Kidney (tissue), 14 donors: ENCODE measurements around the gene HSPA6. TPM values are rescaled to one million over a fixed set of nuclear protein-coding genes. Genes with fewer than 3 reads are reported as not detected.

Experiments used
- DNase-seq, 5 donors: peaks; one replicate each; pipeline ENCODE4 v3.0.0-alpha.2; 2013 to 2020
- FAIRE-seq: peaks from 2 replicates; lab custom pipeline; 2012; peaks lifted over from hg19 to GRCh38; lab: Jason Lieb, UNC
- H3K27ac ChIP-seq, 2 donors: one replicate each; pipeline ENCODE4 v1.7.0; 2013; ENCODE audit warnings: low read depth in 2 of 2, low read length in 2 of 2, inconsistent platforms in 1 of 2
- H3K27me3 ChIP-seq: one replicate; pipeline ENCODE4 v1.7.1; 2013; ENCODE audit warnings: low read length, inconsistent platforms; ENCODE audit not compliant: control insufficient read depth, insufficient read depth
- H3K36me3 ChIP-seq, 3 donors: one replicate each; pipeline versions ENCODE4 v1.7.0 to v1.7.1; 2013; ENCODE audit warnings: low read length in 3 of 3, control low read depth in 1 of 3, inconsistent platforms in 1 of 3; ENCODE audit not compliant: insufficient read depth in 3 of 3, control insufficient read depth in 2 of 3
- H3K4me1 ChIP-seq, 3 donors: one replicate each; pipeline versions ENCODE4 v1.7.0 to v1.7.1; 2013; ENCODE audit warnings: low read length in 3 of 3, inconsistent platforms in 1 of 3, low read depth in 1 of 3; ENCODE audit not compliant: control insufficient read depth in 2 of 3, insufficient read depth in 2 of 3
- H3K4me3 ChIP-seq, 3 donors: one replicate each; pipeline versions ENCODE4 v1.7.0 to v1.8.1; 2013; ENCODE audit warnings: low read length in 3 of 3, control low read depth in 1 of 3, inconsistent platforms in 1 of 3
- H3K9ac ChIP-seq, 3 donors: one replicate each; pipeline versions ENCODE4 v1.7.0 to v1.7.1; 2013; ENCODE audit warnings: low read length in 3 of 3, control low read depth in 1 of 3, inconsistent platforms in 1 of 3
- H3K9me3 ChIP-seq, 3 donors: one replicate each; pipeline versions ENCODE4 v1.7.0 to v1.7.1; 2013; ENCODE audit warnings: low read length in 3 of 3, control low read depth in 1 of 3, inconsistent platforms in 1 of 3; ENCODE audit not compliant: control insufficient read depth in 2 of 3, insufficient read depth in 1 of 3
- CTCF ChIP-seq: IDR thresholded peaks from 3 replicates; pipeline ENCODE4 v1.5.1; 2012; ENCODE audit warnings: mild to moderate bottlenecking, moderate library complexity, borderline replicate concordance; ENCODE audit not compliant: insufficient read depth; ENCODE audit errors: extremely low read depth
- intact Hi-C: fragments of 100-400 bp; cut with DNase I; formaldehyde crosslinking; loops from one replicate; pipeline ENCODE4 v1.11.1; 2022
- polyA plus RNA-seq: library from polyadenylated mRNA; stranded (reverse); fragments of 350-450 nt; fragmentation: Illumina TruSeq; extraction: RNeasy Lipid Tissue Mini Kit (QIAGEN cat#74804); gene quantifications from one replicate; pipeline ENCODE4 v1.2.3, GENCODE V29; 2014; ENCODE audit warnings: low read depth, low replicate concordance; ENCODE audit not compliant: insufficient read depth
- total RNA-seq: library from RNA; stranded (reverse); fragmentation: NEBNext Ultra II Directional; extraction: Animal tissue kit (Norgen Biotek cat#: 25700); gene quantifications from one replicate; pipeline ENCODE4 v1.2.1, GENCODE V29; 2021
- donor health status: control.
- donor health status: control.
- donor health status: control.
- donor health status: control.
- donor health status: control.
- donor health status: DM: yes; HTN: yes; CAD: no.
- donor health status: Normal renal cell carcinoma (clear cell type).

Gene HSPA6
- total and polyA plus RNA-seq, 2 donors from 2014 or later = 2.6 to 5.5 TPM

GRCh38 chr1:161481624-161482392 lies 42.5 kb upstream of the HSPA6 start:
- FAIRE-seq = no peak
- no peak for TF ChIP-seq CTCF
- intact Hi-C loops = no loop called here
- H3K9me3 ChIP-seq = no peaks in the 10 kb centered on the region
- H3K27me3 ChIP-seq = no peaks in the 10 kb centered on the region
- H3K27ac ChIP-seq = no peak overlapping the region
- no peak overlapping the region for H3K4me3 ChIP-seq
- no peaks in the 10 kb centered on the region for H3K4me1 ChIP-seq
- H3K9ac ChIP-seq = no peak overlapping the region
- DNase-seq = no peak
- no peaks in the 10 kb centered on the region for H3K36me3 ChIP-seq

DNA sequence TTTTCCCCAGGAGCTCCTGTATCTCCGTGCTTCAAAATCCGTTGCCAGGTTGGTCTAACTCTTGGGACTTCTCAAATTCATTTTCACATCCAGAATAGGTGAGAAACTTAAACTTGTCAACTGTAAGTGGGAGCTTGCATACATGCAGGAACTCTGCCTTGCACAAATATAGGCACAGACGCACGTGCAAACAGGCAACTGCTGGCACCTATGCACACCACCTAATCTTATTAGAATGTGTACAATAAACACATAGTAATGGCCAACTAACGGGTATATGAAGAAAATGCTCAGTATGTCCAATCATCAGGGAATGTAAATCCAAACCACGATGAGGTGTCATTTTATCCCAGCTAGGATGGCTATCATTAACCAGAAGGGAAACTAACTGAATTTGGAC lies 41.7 kb upstream of the HSPA6 start:
- no peak for FAIRE-seq
- TF ChIP-seq CTCF = no peak
- no peak for DNase-seq
- no peaks in the 10 kb centered on the region for H3K9me3 ChIP-seq
- no peak overlapping the region for H3K9ac ChIP-seq
- intact Hi-C loops = no loop called here
- no peaks in the 10 kb centered on the region for H3K27me3 ChIP-seq
- H3K4me3 ChIP-seq = no peak overlapping the region
- H3K4me1 ChIP-seq = no peaks in the 10 kb centered on the region
- no peak overlapping the region for H3K27ac ChIP-seq
- no peaks in the 10 kb centered on the region for H3K36me3 ChIP-seq

GRCh38 chr1:161483361-161483760 lies 41.0 kb upstream of the HSPA6 start:
- Histone ChIP-seq H3K4me3 (no peak overlapping the region), H3K27ac (no peak overlapping the region), H3K9me3 (no peaks in the 10 kb centered on the region), H3K27me3 (no peaks in the 10 kb centered on the region), H3K36me3 (no peaks in the 10 kb centered on the region), H3K4me1 (no peaks in the 10 kb centered on the region), H3K9ac (no peak overlapping the region)
- intact Hi-C loops = no loop called here
- TF ChIP-seq CTCF = no peak
- FAIRE-seq = no peak
- no peak for DNase-seq
